ENCODE results near the gene ZNF619.
"Not testable (repeated sequence)": the region's sequence is repeated elsewhere in the genome, so short reads cannot be mapped to it uniquely, and the experiment has no call there.

Gene ZNF619

GRCh38 chr3:40476478-40477470 is at the start of gene ZNF619:
Gene ZNF619, plus strand, starts transcription at chr3:40477122. Its CDS starts 858 bp downstream, at chr3:40477980.
- no peak for FAIRE-seq

- no peak for FAIRE-seq
These were observed 44.1 kb upstream of the ZNF619 start for GRCh38 chr3:40432793-40433192.

- FAIRE-seq, result no peak
These were observed 39.0 kb upstream of the ZNF619 start for GRCh38 chr3:40437889-40438288.

GRCh38 chr3:40445062-40445461 is 31.9 kb upstream of the ZNF619 start:
- FAIRE-seq, result no peak

GRCh38 chr3:40445880-40446279 is 31.0 kb upstream of the ZNF619 start:
- no peak for FAIRE-seq

GRCh38 chr3:40450438-40450837 is 26.5 kb upstream of the ZNF619 start:
- FAIRE-seq, result no peak

- FAIRE-seq, result no peak
These were observed 25.4 kb upstream of the ZNF619 start for GRCh38 chr3:40451551-40451950.

- FAIRE-seq, result no peak
These were observed 24.9 kb upstream of the ZNF619 start for GRCh38 chr3:40452057-40452456.

- no peak for FAIRE-seq
These were observed 24.4 kb upstream of the ZNF619 start for GRCh38 chr3:40452562-40452875.

GRCh38 chr3:40452876-40453730 is 23.8 kb upstream of the ZNF619 start:
- FAIRE-seq, result peak; percentile 77

GRCh38 chr3:40453933-40454332 is 23.0 kb upstream of the ZNF619 start:
- no peak for FAIRE-seq

GRCh38 chr3:40455328-40455727 is 21.6 kb upstream of the ZNF619 start:
- no peak for FAIRE-seq

- FAIRE-seq, result no peak
These were observed 20.5 kb upstream of the ZNF619 start for GRCh38 chr3:40456279-40456939.

- FAIRE-seq, result no peak
These were observed 19.7 kb upstream of the ZNF619 start, which contains the start of gene RPL14 for GRCh38 chr3:40456940-40457823. Gene RPL14, plus strand, starts transcription at chr3:40457339. Its CDS starts 133 bp downstream, at chr3:40457472.

GRCh38 chr3:40458473-40458872 is 18.4 kb upstream of the ZNF619 start:
- FAIRE-seq, result no peak

- not testable (repeated sequence) for FAIRE-seq
These were observed 16.4 kb upstream of the ZNF619 start for GRCh38 chr3:40460481-40460880.

GRCh38 chr3:40461161-40461560 is 15.8 kb upstream of the ZNF619 start:
- no peak for FAIRE-seq

GRCh38 chr3:40462838-40463237 is 14.1 kb upstream of the ZNF619 start:
- FAIRE-seq, result not testable (repeated sequence)

GRCh38 chr3:40463579-40463978 is 13.3 kb upstream of the ZNF619 start:
- no peak for FAIRE-seq

GRCh38 chr3:40464339-40465110 is 12.4 kb upstream of the ZNF619 start:
- no peak for FAIRE-seq

GRCh38 chr3:40465111-40465407 is 11.9 kb upstream of the ZNF619 start:
- no peak for FAIRE-seq
